SU-DHL-6 (cell line): Measurements from ENCODE around the gene LRRFIP2.
"Not testable (repeated sequence)": the region's sequence is repeated elsewhere in the genome, so short reads cannot be mapped to it uniquely, and the experiment has no call there.

Experiments
- H2AFZ ChIP-seq: fragments of 200-600 bp; sonication (generic); 2 replicates; pipeline ENCODE4 v1.6.1; 2014; ENCODE audit warnings: low read depth, mild to moderate bottlenecking, moderate library complexity, mixed read lengths, antibody characterized with exemption, low read length; ENCODE audit not compliant: severe bottlenecking
- H3F3A ChIP-seq: fragments of 200-600 bp; shearing (Covaris generic); 2 replicates; pipeline ENCODE4 v1.6.0; 2016; ENCODE audit warnings: antibody characterized with exemption, mild to moderate bottlenecking; ENCODE audit not compliant: insufficient read depth
- H3K27ac ChIP-seq: fragments of 200-600 bp; sonication (generic); 2 replicates; pipeline ENCODE4 v1.5.1; 2016; ENCODE audit warnings: low read depth, mild to moderate bottlenecking, low read length, moderate library complexity, mixed read lengths
- H3K27me3 ChIP-seq: fragments of 200-600 bp; sonication (generic), shearing (Covaris generic); 2 replicates; pipeline ENCODE4 v1.6.0; 2014; ENCODE audit warnings: mild to moderate bottlenecking, low read length
- H3K36me3 ChIP-seq: fragments of 200-600 bp; sonication (generic); 2 replicates; pipeline ENCODE4 v1.6.1; 2014; ENCODE audit warnings: mild to moderate bottlenecking, low read length, mixed read lengths
- H3K4me2 ChIP-seq: fragments of 300-600, 200-600 bp; shearing (Covaris generic), sonication (generic); 2 replicates; pipeline ENCODE4 v1.6.0; 2014; ENCODE audit warnings: low read length, low read depth, mild to moderate bottlenecking; ENCODE audit not compliant: poor library complexity, severe bottlenecking
- H3K4me3 ChIP-seq: fragments of 200-600 bp; sonication (generic); 2 replicates; pipeline ENCODE4 v1.5.1; 2014; ENCODE audit warnings: antibody characterized with exemption, low read length, mild to moderate bottlenecking, mixed read lengths; ENCODE audit not compliant: insufficient read depth, poor library complexity, severe bottlenecking
- H3K79me2 ChIP-seq: fragments of 200-600 bp; sonication (generic); 2 replicates; pipeline ENCODE4 v1.6.1; 2014; ENCODE audit warnings: mild to moderate bottlenecking, low read length, moderate library complexity; ENCODE audit not compliant: insufficient read depth
- H3K9ac ChIP-seq: fragments of 200-600 bp; sonication (generic); 2 replicates; pipeline ENCODE4 v1.7.0; 2014; ENCODE audit warnings: mild to moderate bottlenecking, low read length
- H3K9me2 ChIP-seq: fragments of 200-600 bp; sonication (generic); replicated peaks from 2 replicates; pipeline ENCODE4 v1.6.1; 2014; ENCODE audit warnings: low read length; ENCODE audit not compliant: insufficient read depth
- H3K9me3 ChIP-seq: fragments of 200-600 bp; sonication (generic); 2 replicates; pipeline ENCODE4 v1.6.1; 2014; ENCODE audit warnings: low read length, mixed read lengths; ENCODE audit not compliant: insufficient read depth
- H4K20me1 ChIP-seq: fragments of 200-600 bp; sonication (generic); 2 replicates; pipeline ENCODE4 v1.6.1; 2014; ENCODE audit warnings: low read depth, mild to moderate bottlenecking, antibody characterized with exemption, low read length, moderate library complexity, mixed read lengths
- CTCF ChIP-seq: fragments of 200-600 bp; sonication (generic); IDR thresholded peaks from one replicate; pipeline ENCODE4 v1.5.1; 2017; ENCODE audit warnings: antibody characterized with exemption, mild to moderate bottlenecking, low read length, moderate library complexity; ENCODE audit not compliant: insufficient read depth, poor library complexity, severe bottlenecking
- EZH2phosphoT487 ChIP-seq: fragments of 200-600 bp; sonication (generic), shearing (Covaris generic); conservative IDR thresholded peaks from 2 replicates; pipeline ENCODE4 v1.6.1; 2018; ENCODE audit warnings: mild to moderate bottlenecking, antibody characterized with exemption, low read length, moderate library complexity, mixed read lengths

The LRRFIP2 gene

GRCh38 chr3:37125195-37126073 is 48.9 kb downstream of the LRRFIP2 start:
- Histone ChIP-seq H4K20me1 (no peaks in the 10 kb centered on the region), H3K79me2 (no peaks in the 10 kb centered on the region), H3K4me2 (no peak overlapping the region), H3F3A (no peaks in the 10 kb centered on the region), H3K4me3 (no peak overlapping the region), H3K36me3 (no peaks in the 10 kb centered on the region), H3K9me2 (no peaks in the 10 kb centered on the region), H3K27ac (no peak overlapping the region), H2AFZ (no peak overlapping the region), H3K27me3 (no peaks in the 10 kb centered on the region), H3K9me3 (no peaks in the 10 kb centered on the region), H3K9ac (no peak overlapping the region)
- TF ChIP-seq CTCF, result no peak
- TF ChIP-seq EZH2phosphoT487, result no peak

GRCh38 chr3:37124435-37124834 is 49.9 kb downstream of the LRRFIP2 start:
- H2AFZ ChIP-seq, result no peak overlapping the region
- H3K4me2 ChIP-seq, result no peak overlapping the region
- TF ChIP-seq EZH2phosphoT487, result no peak
- TF ChIP-seq CTCF, result no peak
- H3K27me3 ChIP-seq, result no peaks in the 10 kb centered on the region
- no peaks in the 10 kb centered on the region for H3K36me3 ChIP-seq
- H3K79me2 ChIP-seq, result no peaks in the 10 kb centered on the region
- no peak overlapping the region for H3K9ac ChIP-seq
- H3K4me3 ChIP-seq, result no peak overlapping the region
- H3K9me2 ChIP-seq, result no peaks in the 10 kb centered on the region
- H3K9me3 ChIP-seq, result no peaks in the 10 kb centered on the region
- H3K27ac ChIP-seq, result no peak overlapping the region
- no peaks in the 10 kb centered on the region for H4K20me1 ChIP-seq
- H3F3A ChIP-seq, result no peaks in the 10 kb centered on the region

- TF ChIP-seq EZH2phosphoT487, result no peak
- no peak for TF ChIP-seq CTCF
- H3K36me3 ChIP-seq, result no peaks in the 10 kb centered on the region
- no peak overlapping the region for H3K4me2 ChIP-seq
Measured at GRCh38 chr3:37123292-37123691, 51.1 kb downstream of the LRRFIP2 start.

GRCh38 chr3:37122069-37122468 is 52.3 kb downstream of the LRRFIP2 start:
- not testable (repeated sequence) for H4K20me1 ChIP-seq, H3K27ac ChIP-seq, H3K36me3 ChIP-seq, H3K27me3 ChIP-seq, H3K4me2 ChIP-seq, H2AFZ ChIP-seq, H3K9ac ChIP-seq, H3K4me3 ChIP-seq, H3K79me2 ChIP-seq, H3F3A ChIP-seq, H3K9me3 ChIP-seq, H3K9me2 ChIP-seq

More at GRCh38 chr3:37123292-37123691, 51.1 kb downstream of the LRRFIP2 start:
- H3F3A ChIP-seq, result no peaks in the 10 kb centered on the region
- H3K9me2 ChIP-seq, result no peaks in the 10 kb centered on the region
- no peak overlapping the region for H3K4me3 ChIP-seq
- H4K20me1 ChIP-seq, result no peaks in the 10 kb centered on the region
- no peak overlapping the region for H3K27ac ChIP-seq
- no peaks in the 10 kb centered on the region for H3K27me3 ChIP-seq
- no peak overlapping the region for H3K9ac ChIP-seq
- H2AFZ ChIP-seq, result no peak overlapping the region
- no peaks in the 10 kb centered on the region for H3K9me3 ChIP-seq
- H3K79me2 ChIP-seq, result no peaks in the 10 kb centered on the region
